VCaP (cell line): Measurements from ENCODE around the gene RERG.

ENCODE experiments used
- H3K27ac ChIP-seq: fragments of 450-650 bp; 2 replicates; pipeline ENCODE4 v1.5.1; 2017
- CTCF ChIP-seq: fragments of 450-650 bp; conservative IDR thresholded peaks from 2 replicates; pipeline ENCODE4 v1.5.1; 2017; ENCODE audit warnings: mild to moderate bottlenecking, moderate library complexity

Gene RERG, protein sequence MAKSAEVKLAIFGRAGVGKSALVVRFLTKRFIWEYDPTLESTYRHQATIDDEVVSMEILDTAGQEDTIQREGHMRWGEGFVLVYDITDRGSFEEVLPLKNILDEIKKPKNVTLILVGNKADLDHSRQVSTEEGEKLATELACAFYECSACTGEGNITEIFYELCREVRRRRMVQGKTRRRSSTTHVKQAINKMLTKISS

DNA sequence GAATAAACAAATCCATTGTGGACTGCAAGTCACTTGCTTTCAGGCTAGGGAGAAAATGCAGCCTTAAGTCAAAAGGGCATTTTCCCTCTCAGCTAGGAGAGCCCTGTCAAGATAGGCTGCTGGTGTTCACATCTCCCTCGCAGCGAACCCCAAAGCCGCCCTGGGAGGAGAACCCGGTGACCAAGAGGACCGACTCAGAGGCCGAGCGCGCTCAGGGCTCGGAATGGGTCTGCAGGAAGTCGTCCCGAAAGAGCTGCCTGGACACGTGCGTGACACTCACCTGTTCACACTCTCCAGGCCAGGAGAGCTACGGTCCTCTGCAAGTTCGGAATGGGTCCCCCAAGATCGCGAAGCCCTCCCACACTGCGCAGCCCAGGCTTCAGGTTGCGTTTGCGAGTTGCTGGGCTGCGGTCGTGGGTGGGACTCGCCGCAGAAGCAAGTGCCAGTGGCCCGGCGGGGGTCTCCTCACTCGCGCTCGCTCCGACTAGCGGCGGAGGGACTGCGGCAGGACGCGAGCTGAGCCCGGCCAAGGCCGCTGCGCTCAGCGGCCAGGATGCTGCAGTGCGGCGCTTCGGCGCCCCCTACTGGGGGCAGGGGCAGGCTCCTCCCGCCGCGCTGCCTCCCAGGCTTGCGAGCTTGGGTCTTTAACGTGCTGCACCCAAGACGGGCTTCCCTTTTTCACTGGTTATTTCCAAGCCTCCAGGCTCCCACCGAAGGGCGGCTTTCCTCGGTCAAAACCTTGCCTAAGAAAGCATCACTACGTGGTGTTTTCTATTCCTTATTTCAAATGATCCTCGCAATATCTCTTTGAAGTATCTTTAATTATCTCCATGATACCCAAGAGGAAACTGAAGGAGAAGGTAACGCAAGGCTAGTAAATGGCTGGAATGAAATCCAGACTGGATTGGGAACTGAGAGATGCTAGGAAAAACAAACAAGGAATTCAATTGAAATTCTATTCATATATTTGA is at the start of gene RERG:
TSS of gene RERG (minus strand) at position 503 of the 971 bp plus-strand sequence. CDS start 3,928 bp downstream, outside the sequence.
- TF ChIP-seq CTCF: peak; percentile 100
- peak within 1 kb of the TSS; percentile 68 for H3K27ac ChIP-seq

GRCh38 chr12:15270591-15270990 is 49.4 kb upstream of the RERG start:
- TF ChIP-seq CTCF: no peak
- no peak overlapping the region for H3K27ac ChIP-seq

- peak; percentile 95 for TF ChIP-seq CTCF
- H3K27ac ChIP-seq: no peak overlapping the region
Observed at GRCh38 chr12:15268927-15269552, 47.8 kb upstream of the RERG start.

DNA sequence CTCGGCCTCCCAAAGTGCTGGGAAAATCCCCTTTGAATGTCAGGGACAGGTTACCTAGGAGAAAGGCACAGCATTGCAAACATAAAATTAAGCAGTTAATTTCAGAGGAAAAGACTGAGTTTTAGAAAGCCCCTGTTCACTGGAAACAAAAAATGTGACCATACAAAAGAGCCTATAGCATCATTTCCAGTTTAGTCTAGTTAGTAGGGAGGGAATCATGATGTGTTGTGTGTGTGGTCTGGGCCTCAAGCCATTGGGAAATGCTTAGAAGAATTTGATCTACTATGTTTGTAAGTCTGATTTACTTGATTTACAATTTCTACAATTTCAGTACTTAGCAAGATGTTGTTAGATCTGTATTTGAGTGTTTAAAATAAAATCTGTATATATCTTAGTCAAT is 47.1 kb upstream of the RERG start:
- no peak overlapping the region for H3K27ac ChIP-seq
- TF ChIP-seq CTCF: no peak

- TF ChIP-seq CTCF: no peak
- H3K27ac ChIP-seq: no peak overlapping the region
Observed at GRCh38 chr12:15265875-15266274, 44.7 kb upstream of the RERG start.

GRCh38 chr12:15256761-15257160 is 35.5 kb upstream of the RERG start:
- TF ChIP-seq CTCF: no peak
- H3K27ac ChIP-seq: no peak overlapping the region

- TF ChIP-seq CTCF: no peak
- H3K27ac ChIP-seq: no peak overlapping the region
Observed at GRCh38 chr12:15253990-15254389, 32.8 kb upstream of the RERG start.
